Right ventricle myocardium inferior (tissue), 1 donor: Measurements from ENCODE around the gene LAD1. TPM values are rescaled to one million over a fixed set of nuclear protein-coding genes. Genes with fewer than 3 reads are reported as not detected.

Experiments used
- ATAC-seq: fragments of 200-7000 bp; cut with Tn5 transposase; one replicate; pipeline ENCODE4 v1.9.1; 2020; ENCODE audit warnings: mild to moderate bottlenecking, moderate library complexity
- DNase-seq: peaks from one replicate; pipeline ENCODE4 v3.0.0; 2021; ENCODE audit errors: missing footprints
- intact Hi-C: fragments of 100-400 bp; cut with DNase I; formaldehyde crosslinking; loops from one replicate; pipeline ENCODE4 v1.11.0; 2022
- total RNA-seq: library from RNA; stranded (reverse); fragmentation: NEBNext Ultra II Directional; extraction: Animal tissue kit (Norgen Biotek cat#: 25700); gene quantifications from one replicate; pipeline ENCODE4 v1.2.1, GENCODE V29; 2021
- donor health status: DM: no; HTN: yes; CAD: no; lungs with severe emphysema.

Gene LAD1
- total RNA-seq, 1 donor from 2014 or later, result 2.4 TPM

GRCh38 chr1:201344206-201345080 is 54.7 kb downstream of the LAD1 start:
- no peak for DNase-seq
- no peak for ATAC-seq
- intact Hi-C loops, result loop anchor here (5.0 kb wide), 1 partner anchor 63 kb away; no protein-coding TSS in a partner anchor

- ATAC-seq (no peak), DNase-seq (no peak)
- intact Hi-C loops, result no loop called here
Observed at GRCh38 chr1:201341377-201341776, 57.7 kb downstream of the LAD1 start.

GRCh38 chr1:201336711-201337450 is 62.2 kb downstream of the LAD1 start:
- DNase-seq, result no peak

GRCh38 chr1:201335901-201336300 is 63.2 kb downstream of the LAD1 start:
- ATAC-seq (no peak), DNase-seq (no peak)
- intact Hi-C loops, result no loop called here

More at GRCh38 chr1:201336711-201337450, 62.2 kb downstream of the LAD1 start:
- no peak for ATAC-seq
- intact Hi-C loops, result no loop called here

GRCh38 chr1:201335174-201335870 is 63.8 kb downstream of the LAD1 start:
- no peak for ATAC-seq
- intact Hi-C loops, result no loop called here
- no peak for DNase-seq

- DNase-seq (peak; percentile 48), ATAC-seq (no peak)
- intact Hi-C loops, result no loop called here
Observed at GRCh38 chr1:201334325-201335173, 64.6 kb downstream of the LAD1 start.

GRCh38 chr1:201332616-201333335 is 66.3 kb downstream of the LAD1 start:
- intact Hi-C loops, result no loop called here
- DNase-seq (peak; percentile 58), ATAC-seq (no peak)

GRCh38 chr1:201332021-201332420 is 67.1 kb downstream of the LAD1 start:
- ATAC-seq, result no peak
- DNase-seq, result peak; percentile 42
- intact Hi-C loops, result no loop called here

GRCh38 chr1:201331166-201331565 is 68.0 kb downstream of the LAD1 start:
- intact Hi-C loops, result no loop called here
- no peak for DNase-seq
- ATAC-seq, result no peak

Other genes starting within 250 kb of the LAD1 start
- 26.6 TPM for gene TMEM9, start 244.8 kb downstream of the LAD1 start, total RNA-seq
- gene IGFN1, start 208.5 kb downstream of the LAD1 start, total RNA-seq, result not detected
- 0.16 TPM for gene PKP1, start 115.8 kb downstream of the LAD1 start, total RNA-seq
- gene TNNT2, start 21.6 kb downstream of the LAD1 start, total RNA-seq, result 9,445 TPM
- gene TNNI1, start 22.4 kb upstream of the LAD1 start, total RNA-seq, result 1.4 TPM
- 24.3 TPM for gene PHLDA3, start 69.9 kb upstream of the LAD1 start, total RNA-seq
- 64.6 TPM for gene CSRP1, start 107.8 kb upstream of the LAD1 start, total RNA-seq
- 69.0 TPM for gene NAV1, start 139.8 kb upstream of the LAD1 start, total RNA-seq